ENCODE measurements around the gene SYNJ1. TPM values are rescaled to one million over a fixed set of nuclear protein-coding genes. Genes with fewer than 3 reads are reported as not detected.

SYNJ1 gene
- total and polyA plus RNA-seq, 10 of the 15 experiments (the other 5 are each of a cell fraction or from before 2014, with no cell fraction given) = 1.2 to 7.0 (median 3.5) TPM

Other genes with a start within 250 kb of the SYNJ1 start
- 0.11 TPM in 1 of 2 replicates, not detected in the other for gene TCP10L, start 142.5 kb downstream of the SYNJ1 start, total RNA-seq (2014; rRNA removed)
- gene TCP10L, start 142.5 kb downstream of the SYNJ1 start, total RNA-seq (2014; rRNA removed; fragmentation: Illumina TruSeq; extraction: Trizol) = 0.45 TPM in 1 of 2 replicates, not detected in the other
- gene TCP10L, start 142.5 kb downstream of the SYNJ1 start, total RNA-seq (2021) = 0.35 TPM in 1 of 2 replicates, not detected in the other
- 0.19 and 0.22 TPM in 2 replicates for gene TCP10L, start 142.5 kb downstream of the SYNJ1 start, polyA plus RNA-seq (2011; rRNA removed)
- gene TCP10L, start 142.5 kb downstream of the SYNJ1 start, polyA plus RNA-seq (2014; fragmentation: Illumina TruSeq; extraction: Trizol) = 0.21 and 0.43 TPM in 2 replicates
- under 1 TPM in 1 of 2 experiments, not detected in 1; 0.15 TPM for gene TCP10L, start 142.5 kb downstream of the SYNJ1 start, polyA plus RNA-seq (2014; fragmentation: Nextera tagmentation; extraction: Ambion mirVana)
- gene TCP10L, start 142.5 kb downstream of the SYNJ1 start, polyA plus RNA-seq (2014; rRNA removed) = not detected in 2 replicates
- under 1 TPM; 0.16 to 0.24 TPM for gene TCP10L, start 142.5 kb downstream of the SYNJ1 start, polyA plus RNA-seq (2016; fragmentation: Nextera tagmentation; extraction: Ambion mirVana)
- 32.5 and 34.3 TPM in 2 replicates for gene CFAP298, start 115.6 kb downstream of the SYNJ1 start, total RNA-seq (2014; rRNA removed)
- 22.0 and 23.2 TPM in 2 replicates for gene CFAP298, start 115.6 kb downstream of the SYNJ1 start, total RNA-seq (2014; rRNA removed; fragmentation: Illumina TruSeq; extraction: Trizol)
- gene CFAP298, start 115.6 kb downstream of the SYNJ1 start, total RNA-seq (2021) = 33.1 and 34.5 TPM in 2 replicates
- gene CFAP298, start 115.6 kb downstream of the SYNJ1 start, polyA plus RNA-seq (2011; rRNA removed) = 27.9 and 41.7 TPM in 2 replicates
- 21.8 and 22.9 TPM in 2 replicates for gene CFAP298, start 115.6 kb downstream of the SYNJ1 start, polyA plus RNA-seq (2014; fragmentation: Illumina TruSeq; extraction: Trizol)
- 10 to 100 TPM in 1 of 2 experiments, 1 to 10 TPM in 1; 9.5 to 19.5 TPM for gene CFAP298, start 115.6 kb downstream of the SYNJ1 start, polyA plus RNA-seq (2014; fragmentation: Nextera tagmentation; extraction: Ambion mirVana)
- gene CFAP298, start 115.6 kb downstream of the SYNJ1 start, polyA plus RNA-seq (2014; rRNA removed) = 33.5 and 35.0 TPM in 2 replicates
- 10 to 100 TPM; 72.5 to 79.1 TPM for gene CFAP298, start 115.6 kb downstream of the SYNJ1 start, polyA plus RNA-seq (2016; fragmentation: Nextera tagmentation; extraction: Ambion mirVana)
- gene PAXBP1, start 43.7 kb upstream of the SYNJ1 start, total RNA-seq (2014; rRNA removed) = 33.1 and 37.1 TPM in 2 replicates
- gene PAXBP1, start 43.7 kb upstream of the SYNJ1 start, total RNA-seq (2014; rRNA removed; fragmentation: Illumina TruSeq; extraction: Trizol) = 41.7 and 44.0 TPM in 2 replicates
- 36.6 and 38.2 TPM in 2 replicates for gene PAXBP1, start 43.7 kb upstream of the SYNJ1 start, total RNA-seq (2021)
- gene PAXBP1, start 43.7 kb upstream of the SYNJ1 start, polyA plus RNA-seq (2011; rRNA removed) = 46.5 and 79.5 TPM in 2 replicates
- 36.9 and 47.3 TPM in 2 replicates for gene PAXBP1, start 43.7 kb upstream of the SYNJ1 start, polyA plus RNA-seq (2014; fragmentation: Illumina TruSeq; extraction: Trizol)
- gene PAXBP1, start 43.7 kb upstream of the SYNJ1 start, polyA plus RNA-seq (2014; fragmentation: Nextera tagmentation; extraction: Ambion mirVana) = 10 to 100 TPM; 10.8 to 11.9 TPM
- gene PAXBP1, start 43.7 kb upstream of the SYNJ1 start, polyA plus RNA-seq (2014; rRNA removed) = 27.2 and 33.3 TPM in 2 replicates
- gene PAXBP1, start 43.7 kb upstream of the SYNJ1 start, polyA plus RNA-seq (2016; fragmentation: Nextera tagmentation; extraction: Ambion mirVana) = 10 to 100 TPM; 13.2 to 26.6 TPM